Measurements from ENCODE around the gene NTM.

NTM gene

GRCh38 chr11:131373756-131374155 is 3.3 kb downstream of the NTM start:
- no peak for DNase-seq

- DNase-seq = no peak
Observed at GRCh38 chr11:131375421-131375820, 5.0 kb downstream of the NTM start.

DNA sequence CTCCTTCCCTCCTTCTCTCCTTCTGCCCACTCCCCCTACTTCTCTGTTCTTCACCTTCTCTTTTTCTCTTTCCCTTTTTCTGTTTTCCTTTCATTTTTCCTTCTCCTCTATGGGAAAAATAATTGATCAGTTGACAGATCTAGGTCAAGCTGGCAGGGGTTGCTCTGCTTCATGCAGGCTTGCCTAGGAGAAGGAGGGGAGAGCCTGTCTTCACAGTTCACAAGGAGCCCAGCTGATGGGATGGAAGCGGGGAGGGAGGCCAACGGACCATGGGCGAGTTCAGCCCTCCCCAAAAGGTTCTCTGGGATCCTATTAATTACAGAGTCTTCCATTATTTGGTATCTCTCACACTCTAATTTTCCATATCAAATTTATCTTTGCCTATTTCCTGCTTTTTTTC is 5.5 kb downstream of the NTM start:
- DNase-seq = no peak

DNA sequence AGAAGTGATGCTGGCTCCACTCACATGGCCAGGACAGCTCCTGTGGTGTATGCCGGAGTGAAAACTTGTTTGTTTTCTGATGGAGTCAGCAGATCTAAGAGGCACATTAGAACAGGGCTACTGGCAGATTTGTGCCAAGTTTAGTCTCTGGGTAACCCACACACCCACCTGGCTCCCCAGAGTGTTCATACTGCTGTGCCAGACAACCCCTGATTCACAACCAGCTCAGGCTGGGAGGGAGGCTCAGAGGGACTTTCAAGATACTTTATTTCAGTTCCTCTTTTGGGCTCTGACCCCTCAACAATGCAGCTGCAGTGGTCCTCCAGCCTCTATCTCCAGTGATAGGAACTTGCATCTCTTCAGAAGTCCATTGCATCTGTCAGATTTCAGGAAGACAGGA is 8.5 kb downstream of the NTM start:
- no peak for DNase-seq

- no peak for DNase-seq
Observed at GRCh38 chr11:131385763-131386390, 15.5 kb downstream of the NTM start.

- no peak for DNase-seq
Observed at GRCh38 chr11:131386408-131386807, 16.0 kb downstream of the NTM start.

DNA sequence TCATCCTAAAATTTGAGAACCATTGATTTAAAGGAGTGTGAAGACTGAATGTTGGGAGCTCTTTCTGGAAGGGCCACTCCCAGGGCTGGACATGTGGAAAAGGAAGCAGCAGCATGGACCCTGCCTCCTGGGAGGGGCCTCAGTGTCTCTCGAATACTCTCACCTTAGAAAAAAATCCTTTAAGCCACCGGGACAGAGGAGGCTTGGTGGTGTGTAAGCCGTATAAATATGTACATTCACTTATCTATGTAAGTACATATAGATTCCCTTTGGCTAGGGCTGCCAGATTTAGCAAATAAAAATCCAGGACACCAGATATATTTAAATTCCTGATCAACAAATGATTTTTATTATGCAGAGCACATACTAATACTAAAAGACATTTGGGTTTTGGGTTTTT is 17.6 kb downstream of the NTM start:
- DNase-seq = no peak

DNA sequence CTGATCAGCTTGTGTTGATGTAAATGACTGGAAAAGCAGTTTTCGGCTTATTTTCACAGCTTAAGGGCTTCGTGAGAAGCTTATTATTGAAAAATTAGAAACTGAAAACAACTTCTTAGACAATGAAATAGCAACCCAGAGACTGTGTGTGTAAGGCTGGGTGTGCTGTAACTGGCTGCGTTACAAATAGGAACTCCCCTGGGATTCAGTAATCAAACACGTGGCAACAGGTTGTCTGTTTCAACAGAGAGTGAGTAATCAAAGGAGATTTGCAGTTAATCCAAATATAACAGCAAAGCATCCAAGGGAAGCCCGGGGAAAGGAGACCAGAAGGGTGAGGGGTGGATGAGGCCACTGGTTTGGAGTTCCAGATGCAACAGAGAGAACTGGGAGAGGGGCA is 19.2 kb downstream of the NTM start:
- no peak for DNase-seq

- no peak for DNase-seq
Observed at GRCh38 chr11:131391176-131391575, 20.8 kb downstream of the NTM start.

DNA sequence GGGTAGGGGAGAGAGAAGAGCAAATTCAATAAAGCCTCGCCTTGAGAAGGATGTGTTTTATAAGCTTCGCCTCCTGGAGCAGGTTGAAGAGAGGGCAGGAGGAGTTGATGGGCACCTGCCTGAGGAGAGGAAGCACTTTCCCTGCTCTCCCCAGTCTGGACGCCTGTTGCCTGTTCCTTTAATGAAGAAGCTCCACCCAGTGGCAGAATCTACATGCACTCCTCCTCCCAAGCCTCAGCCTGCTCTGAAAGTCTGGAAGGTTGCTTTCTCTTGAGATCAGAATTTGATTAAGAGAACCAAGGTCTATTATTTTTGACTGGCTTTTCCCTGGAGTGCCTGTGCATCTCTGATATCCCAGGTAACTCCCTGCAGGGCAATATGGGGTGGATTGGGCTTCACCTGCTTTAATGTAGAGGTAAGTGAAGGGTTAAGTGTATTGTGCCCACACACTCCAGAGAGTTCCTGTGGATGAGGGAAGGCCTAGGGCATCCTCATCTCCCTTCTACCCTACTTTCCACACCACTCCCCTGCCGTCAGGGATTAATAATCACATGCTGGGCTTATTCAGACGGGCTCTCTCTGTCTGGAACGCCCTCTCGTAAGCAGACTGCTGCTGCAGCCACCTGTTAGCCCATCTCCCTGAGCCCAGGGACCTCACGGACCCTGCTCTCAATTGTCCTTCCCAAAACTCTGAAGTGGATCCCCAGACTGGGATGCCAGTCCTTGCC is 22.3 kb downstream of the NTM start:
- DNase-seq = no peak

DNA sequence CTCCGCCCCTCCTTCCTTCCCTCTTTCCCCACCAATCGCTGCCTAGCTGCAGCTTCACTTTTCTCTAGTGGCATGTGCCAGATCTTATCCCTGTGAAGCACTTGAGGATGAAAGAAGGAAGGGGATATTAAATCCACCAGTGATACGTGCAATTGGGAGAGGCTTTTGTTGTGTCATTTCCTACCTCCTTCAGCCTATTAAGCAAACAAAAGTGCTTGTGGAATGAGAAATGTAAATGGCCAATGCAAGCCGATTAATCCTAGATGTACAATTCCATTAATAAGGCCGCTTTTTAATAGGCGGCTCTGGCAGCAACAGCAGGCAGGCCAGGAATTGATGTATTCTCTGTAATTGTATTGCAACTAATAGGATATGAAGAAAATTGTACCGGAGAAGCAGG is 23.3 kb downstream of the NTM start:
- no peak for DNase-seq

GRCh38 chr11:131397675-131398074 is 27.3 kb downstream of the NTM start:
- no peak for DNase-seq

- DNase-seq = no peak
Observed at GRCh38 chr11:131402040-131402439, 31.6 kb downstream of the NTM start.

GRCh38 chr11:131404010-131404409 is 33.6 kb downstream of the NTM start:
- DNase-seq = no peak

DNA sequence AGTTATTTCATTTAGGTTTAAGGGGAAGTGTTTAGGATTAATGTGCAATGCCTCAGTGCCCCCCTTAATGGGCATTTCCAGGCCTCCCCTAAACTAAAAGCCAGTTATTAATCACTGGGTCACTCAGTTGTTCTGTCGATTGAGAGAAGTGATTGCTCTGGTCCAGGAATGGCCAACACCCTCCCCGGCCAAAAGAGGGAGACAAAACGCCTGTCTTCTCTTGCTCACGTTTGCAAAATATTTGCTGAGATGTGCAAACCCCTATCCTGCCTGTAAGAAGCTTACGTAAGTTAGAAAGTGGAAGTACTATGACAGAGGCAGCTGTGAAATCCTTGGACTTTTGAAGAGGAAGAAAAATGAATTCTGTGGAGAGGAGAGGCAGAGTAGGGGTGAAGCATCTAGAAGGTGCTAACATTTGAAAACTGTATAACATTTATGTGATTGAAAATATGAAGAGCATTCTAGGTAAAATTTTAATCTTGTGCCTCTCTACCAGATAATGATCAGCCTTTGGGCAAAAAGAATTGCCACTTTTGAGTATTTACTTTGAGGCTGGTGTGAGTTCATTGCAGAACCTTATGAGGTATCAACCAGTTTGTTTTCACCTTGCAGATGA is 37.7 kb downstream of the NTM start:
- DNase-seq = peak; percentile 25

DNA sequence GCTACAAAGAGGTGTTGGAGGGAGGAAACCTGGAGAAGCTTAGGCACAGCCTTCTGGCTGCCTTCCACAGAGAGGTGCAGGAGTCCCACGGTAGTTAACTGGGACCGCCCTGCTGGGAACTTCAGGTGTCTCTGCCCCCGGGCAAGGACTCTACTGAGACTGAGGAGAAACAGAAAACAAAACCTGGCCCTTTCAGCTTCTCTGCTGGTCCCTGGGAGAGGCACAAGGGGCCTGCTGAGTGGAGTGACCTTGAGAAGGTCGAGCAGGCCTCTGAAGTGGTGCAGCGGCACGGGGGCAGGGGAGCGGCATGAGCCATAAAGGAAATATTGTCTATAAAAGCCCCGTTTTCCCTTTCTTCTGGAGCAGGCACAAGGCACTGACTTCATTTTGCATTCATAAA is 38.9 kb downstream of the NTM start:
- DNase-seq = no peak

DNA sequence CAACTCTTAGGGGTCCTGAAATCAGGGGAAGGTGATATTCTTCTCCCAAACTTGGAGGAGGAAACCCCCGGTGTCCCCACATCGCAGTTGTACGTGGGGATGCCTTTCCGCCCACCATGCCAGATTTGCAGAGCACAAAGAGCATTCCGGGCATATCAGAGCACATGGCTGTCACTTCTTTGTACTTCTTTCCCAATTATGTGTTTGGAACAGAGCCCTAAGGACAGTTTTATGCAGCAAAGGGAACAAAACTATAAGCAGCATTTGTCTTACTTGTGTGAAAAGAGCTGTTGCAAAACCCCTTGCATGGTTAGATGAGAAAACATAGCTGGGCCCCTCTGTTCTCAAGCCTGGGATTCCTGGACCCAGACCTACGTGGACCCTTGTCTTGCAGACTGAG is 41.2 kb downstream of the NTM start:
- no peak for DNase-seq

- no peak for DNase-seq
Observed at GRCh38 chr11:131412061-131412460, 41.6 kb downstream of the NTM start.

DNA sequence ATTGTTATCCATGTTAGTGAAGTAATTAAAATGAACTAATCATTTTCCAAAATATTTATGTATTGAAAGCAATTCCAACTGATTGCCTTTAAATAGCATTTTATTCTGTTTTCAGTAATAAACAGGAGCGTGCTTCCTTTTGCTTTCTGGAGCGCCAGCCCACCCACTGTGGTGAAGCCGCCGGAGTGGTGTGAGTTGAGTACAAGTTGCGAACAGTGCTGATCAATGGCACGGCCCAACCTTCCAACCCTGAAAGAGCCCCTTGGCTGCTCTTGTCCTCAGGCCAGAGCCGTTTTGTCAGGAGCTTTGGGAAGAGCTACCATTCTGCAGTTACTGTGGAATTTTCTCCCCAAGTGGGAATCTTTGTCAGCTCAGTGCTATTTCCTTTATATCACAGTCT is 42.8 kb downstream of the NTM start:
- DNase-seq = no peak

GRCh38 chr11:131418189-131418588 is 47.8 kb downstream of the NTM start:
- DNase-seq = no peak

GRCh38 chr11:131421066-131421855 is 50.8 kb downstream of the NTM start:
- DNase-seq = no peak

DNA sequence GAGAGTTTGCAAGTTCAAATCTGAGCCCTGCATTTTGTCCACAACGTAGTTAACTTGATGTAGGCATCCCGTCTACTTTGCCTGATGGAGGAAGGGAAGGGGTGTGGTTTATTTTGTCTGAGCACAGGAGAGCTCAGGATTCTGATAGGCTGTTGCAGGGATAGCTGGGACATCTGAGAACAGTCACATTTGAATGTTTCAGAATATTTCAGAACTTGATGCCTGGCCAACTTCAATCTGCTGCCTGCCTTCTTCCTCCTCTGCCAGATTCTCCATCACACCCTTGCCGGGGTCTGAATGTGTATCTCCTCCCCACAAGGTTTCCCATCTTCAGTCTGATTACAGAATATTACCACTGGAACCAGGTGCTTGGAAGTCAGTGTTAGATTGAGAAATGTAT is 51.6 kb downstream of the NTM start:
- DNase-seq = no peak

GRCh38 chr11:131422496-131422895 is 52.1 kb downstream of the NTM start:
- no peak for DNase-seq

GRCh38 chr11:131423688-131424087 is 53.3 kb downstream of the NTM start:
- no peak for DNase-seq

Measured in activated CD4-positive, alpha-beta T cell treated with anti-CD3 and anti-CD28 coated beads, Interleukin-10, Interleukin-2, amounts not matched to agents 100 ng/mL and 50 ng/mL, durations not matched to agents 16 hours and 8 hours (primary cell).